Prostate gland (tissue), 2 donors: Measurements from ENCODE around the gene DOK4.

Experiments
- POLR2A ChIP-seq: fragments of 450-650 bp; IDR thresholded peaks from one replicate; pipeline ENCODE4 v1.6.1; 2016; ENCODE audit warnings: antibody characterized with exemption, mild to moderate bottlenecking
- POLR2AphosphoS5 ChIP-seq: sonication (generic); formaldehyde crosslinking; IDR thresholded peaks from one replicate; pipeline ENCODE4 v1.6.1; 2017; ENCODE audit warnings: antibody characterized with exemption
- TF ChIP-seq, protein P1 (sequence below), 4 experiments: fragments of 200-600 bp in 2 of 4; fragments of 450-650 bp in 2 of 4; sonication (generic) in 2 of 4; IDR thresholded peaks; 1 replicate in 3 of 4; 2 replicates in 1 of 4; pipeline ENCODE4 v1.5.1; 2016 to 2019; ENCODE audit warnings: antibody characterized with exemption in 4 of 4, mild to moderate bottlenecking in 2 of 4, moderate library complexity in 2 of 4

DNA sequence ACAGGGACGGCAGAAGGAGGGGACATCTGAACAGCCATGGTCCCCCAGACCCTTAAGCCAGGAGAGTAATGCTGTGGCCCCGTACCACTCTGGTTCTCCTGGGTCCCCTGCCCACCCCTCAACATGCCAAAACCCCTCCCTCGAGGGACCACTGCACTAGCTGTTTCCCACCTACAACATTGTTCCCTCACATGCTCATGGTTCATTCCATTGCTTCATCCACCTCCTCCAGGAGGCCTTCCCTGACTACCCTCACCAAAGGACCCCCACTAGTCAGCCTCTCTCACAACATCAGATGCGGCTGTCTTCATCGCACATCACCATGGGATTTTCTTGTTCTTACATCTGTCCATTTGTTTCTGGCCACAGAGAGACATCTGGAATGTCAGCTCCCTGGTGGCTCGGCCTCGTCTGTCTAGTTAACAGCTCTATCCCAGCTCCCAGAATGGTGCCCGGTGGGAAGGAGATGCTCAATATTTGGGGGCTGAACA lies 1.7 kb downstream of the DOK4 start:
- TF ChIP-seq, protein P1, sequence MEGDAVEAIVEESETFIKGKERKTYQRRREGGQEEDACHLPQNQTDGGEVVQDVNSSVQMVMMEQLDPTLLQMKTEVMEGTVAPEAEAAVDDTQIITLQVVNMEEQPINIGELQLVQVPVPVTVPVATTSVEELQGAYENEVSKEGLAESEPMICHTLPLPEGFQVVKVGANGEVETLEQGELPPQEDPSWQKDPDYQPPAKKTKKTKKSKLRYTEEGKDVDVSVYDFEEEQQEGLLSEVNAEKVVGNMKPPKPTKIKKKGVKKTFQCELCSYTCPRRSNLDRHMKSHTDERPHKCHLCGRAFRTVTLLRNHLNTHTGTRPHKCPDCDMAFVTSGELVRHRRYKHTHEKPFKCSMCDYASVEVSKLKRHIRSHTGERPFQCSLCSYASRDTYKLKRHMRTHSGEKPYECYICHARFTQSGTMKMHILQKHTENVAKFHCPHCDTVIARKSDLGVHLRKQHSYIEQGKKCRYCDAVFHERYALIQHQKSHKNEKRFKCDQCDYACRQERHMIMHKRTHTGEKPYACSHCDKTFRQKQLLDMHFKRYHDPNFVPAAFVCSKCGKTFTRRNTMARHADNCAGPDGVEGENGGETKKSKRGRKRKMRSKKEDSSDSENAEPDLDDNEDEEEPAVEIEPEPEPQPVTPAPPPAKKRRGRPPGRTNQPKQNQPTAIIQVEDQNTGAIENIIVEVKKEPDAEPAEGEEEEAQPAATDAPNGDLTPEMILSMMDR (IDR thresholded peaks at IDR 0.05) = no peak
- TF ChIP-seq POLR2A = no peak
- TF ChIP-seq POLR2AphosphoS5 = no peak
